IPS-18a (cell line): Measurements from ENCODE around the gene RTKN2.
"Not testable (repeated sequence)": the region's sequence is repeated elsewhere in the genome, so short reads cannot be mapped to it uniquely, and the experiment has no call there.

Source experiments
- H3K27ac ChIP-seq: one replicate; pipeline ENCODE4 v1.5.1; 2013; ENCODE audit warnings: low read length
- H3K27me3 ChIP-seq: one replicate; pipeline ENCODE4 v1.6.1; 2013; ENCODE audit warnings: mild to moderate bottlenecking, low read length; ENCODE audit not compliant: control insufficient read depth, insufficient read depth
- H3K36me3 ChIP-seq: one replicate; pipeline ENCODE4 v1.6.1; 2013; ENCODE audit warnings: low read depth, low read length; ENCODE audit not compliant: control insufficient read depth
- H3K4me1 ChIP-seq: one replicate; pipeline ENCODE4 v1.6.1; 2013; ENCODE audit warnings: low read depth, low read length; ENCODE audit not compliant: control insufficient read depth
- H3K4me3 ChIP-seq: one replicate; pipeline ENCODE4 v1.5.1; 2013; ENCODE audit warnings: low read length
- H3K9ac ChIP-seq: one replicate; pipeline ENCODE4 v1.6.1; 2013; ENCODE audit warnings: mild to moderate bottlenecking, low read length, moderate library complexity
- H3K9me3 ChIP-seq: one replicate; pipeline ENCODE4 v1.6.1; 2013; ENCODE audit warnings: low read depth, low read length; ENCODE audit not compliant: control insufficient read depth

The RTKN2 gene

DNA sequence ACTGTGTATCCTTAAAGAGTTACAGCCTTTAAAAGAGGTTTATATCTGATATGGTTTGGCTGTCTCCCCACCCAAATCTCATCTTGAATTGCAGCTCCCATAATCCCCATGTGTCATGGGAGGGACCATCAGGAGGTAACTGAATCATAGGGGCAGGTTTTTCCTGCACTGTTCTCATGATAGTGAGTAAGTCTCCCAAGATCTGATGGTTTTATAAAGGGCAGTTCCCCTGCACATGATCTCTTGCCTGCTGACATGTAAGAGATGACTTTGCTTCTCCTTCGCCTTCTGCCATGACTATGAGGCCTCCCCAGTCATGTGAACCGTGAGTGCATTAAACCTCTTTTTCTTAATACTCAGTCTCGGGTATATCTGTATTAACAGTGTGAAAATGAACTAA is 9.7 kb downstream of the RTKN2 start:
- Histone ChIP-seq H3K9me3 (no peaks in the 10 kb centered on the region), H3K27me3 (no peaks in the 10 kb centered on the region), H3K27ac (no peak overlapping the region), H3K4me1 (peaks cover 3% of the 10 kb centered on the region), H3K9ac (no peak overlapping the region), H3K4me3 (no peak overlapping the region), H3K36me3 (peaks cover 32% of the 10 kb centered on the region)

GRCh38 chr10:62253704-62254103 is 14.9 kb downstream of the RTKN2 start:
- Histone ChIP-seq H3K9me3 (no peaks in the 10 kb centered on the region), H3K27me3 (no peaks in the 10 kb centered on the region), H3K4me3 (no peak overlapping the region), H3K27ac (no peak overlapping the region), H3K9ac (no peak overlapping the region), H3K4me1 (peaks cover 20% of the 10 kb centered on the region), H3K36me3 (no peaks in the 10 kb centered on the region)

DNA sequence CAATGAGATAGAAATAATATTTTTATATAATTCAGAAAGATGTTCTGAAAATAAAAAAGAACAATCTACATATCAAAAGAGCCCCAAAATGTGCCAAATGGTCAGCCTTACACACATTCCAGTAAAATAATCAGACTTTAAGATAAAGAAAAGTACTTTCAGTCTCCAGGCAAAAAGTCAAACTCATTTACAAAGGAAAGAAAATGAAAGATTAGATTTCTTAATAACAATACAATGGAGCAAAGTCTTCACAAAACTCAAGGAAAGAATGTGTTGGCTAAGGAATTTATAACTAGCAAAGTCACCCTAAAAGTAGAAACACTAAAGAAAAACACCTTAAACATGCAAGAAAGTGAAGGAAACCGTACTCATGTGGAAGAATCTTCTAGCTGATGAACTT is 16.6 kb downstream of the RTKN2 start:
- H3K27me3 ChIP-seq: no peaks in the 10 kb centered on the region
- H3K4me3 ChIP-seq: no peak overlapping the region
- H3K36me3 ChIP-seq: no peaks in the 10 kb centered on the region
- peaks cover 20% of the 10 kb centered on the region for H3K4me1 ChIP-seq
- H3K9ac ChIP-seq: no peak overlapping the region
- H3K27ac ChIP-seq: no peak overlapping the region
- H3K9me3 ChIP-seq: no peaks in the 10 kb centered on the region

GRCh38 chr10:62250594-62251198 is 17.9 kb downstream of the RTKN2 start:
- Histone ChIP-seq H3K9ac (no peak overlapping the region), H3K4me1 (peaks cover 20% of the 10 kb centered on the region), H3K27me3 (no peaks in the 10 kb centered on the region), H3K36me3 (no peaks in the 10 kb centered on the region), H3K4me3 (no peak overlapping the region), H3K9me3 (no peaks in the 10 kb centered on the region), H3K27ac (no peak overlapping the region)

DNA sequence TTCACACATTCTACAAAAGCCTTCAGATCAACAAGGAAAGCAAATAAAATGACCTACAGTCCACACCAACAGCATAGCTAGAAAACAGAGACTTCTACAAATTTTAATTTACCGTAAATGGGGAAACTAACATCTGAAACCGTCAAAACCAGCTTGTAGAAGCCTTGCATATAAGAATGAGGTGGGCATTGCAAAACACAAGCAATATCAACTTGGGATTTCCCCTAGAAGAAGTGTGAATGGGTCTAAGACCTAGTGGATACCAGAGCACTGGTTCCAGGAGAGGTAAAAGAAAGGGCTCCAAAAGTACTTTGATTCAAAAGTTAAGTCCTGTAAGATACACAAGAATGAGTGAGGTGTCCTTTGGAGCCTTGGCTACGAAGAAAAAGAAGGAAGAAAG is 18.7 kb downstream of the RTKN2 start:
- Histone ChIP-seq H3K9ac (no peak overlapping the region), H3K27ac (no peak overlapping the region), H3K4me1 (peaks cover 20% of the 10 kb centered on the region), H3K27me3 (no peaks in the 10 kb centered on the region), H3K36me3 (no peaks in the 10 kb centered on the region), H3K9me3 (no peaks in the 10 kb centered on the region), H3K4me3 (no peak overlapping the region)

GRCh38 chr10:62248465-62248864 is 20.2 kb downstream of the RTKN2 start:
- H3K27ac ChIP-seq: no peak overlapping the region
- no peaks in the 10 kb centered on the region for H3K36me3 ChIP-seq
- peaks cover 13% of the 10 kb centered on the region for H3K4me1 ChIP-seq
- no peak overlapping the region for H3K4me3 ChIP-seq
- no peaks in the 10 kb centered on the region for H3K9me3 ChIP-seq
- H3K27me3 ChIP-seq: no peaks in the 10 kb centered on the region
- H3K9ac ChIP-seq: no peak overlapping the region

DNA sequence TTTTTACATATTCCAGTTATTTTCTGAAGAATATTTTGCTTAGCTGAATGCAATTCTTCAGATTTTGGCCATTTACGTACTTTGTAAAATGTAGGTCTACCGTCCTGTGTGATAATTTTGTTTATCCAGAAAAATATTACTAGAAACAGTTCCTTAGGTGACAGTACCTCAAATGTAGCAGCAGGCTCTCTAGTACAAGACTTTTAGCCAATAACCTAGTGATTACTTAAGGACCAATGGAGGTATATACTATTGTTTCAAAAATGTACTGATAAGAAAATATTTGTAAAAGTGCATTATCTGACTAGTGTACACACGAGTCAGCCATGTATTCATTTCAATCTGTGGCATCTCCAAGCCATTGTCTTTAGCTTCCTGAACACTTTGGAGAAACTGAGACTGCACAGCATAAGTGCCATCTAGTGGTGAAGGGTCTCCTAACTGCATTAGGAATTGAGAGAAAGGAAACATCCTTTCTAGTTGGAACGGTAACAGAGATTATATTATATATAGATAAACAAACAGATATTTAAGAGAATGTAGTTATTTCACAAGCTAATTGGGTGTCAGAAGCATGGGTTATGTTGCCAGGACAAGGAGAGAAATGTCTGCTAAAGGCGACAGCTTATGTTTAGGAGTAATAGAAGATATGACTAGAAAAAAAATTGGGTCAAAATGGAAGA is 23.7 kb downstream of the RTKN2 start:
- Histone ChIP-seq H3K9ac (no peak overlapping the region), H3K27me3 (no peaks in the 10 kb centered on the region), H3K9me3 (no peaks in the 10 kb centered on the region), H3K36me3 (no peaks in the 10 kb centered on the region), H3K4me3 (no peak overlapping the region), H3K4me1 (peaks cover 3% of the 10 kb centered on the region), H3K27ac (no peak overlapping the region)

DNA sequence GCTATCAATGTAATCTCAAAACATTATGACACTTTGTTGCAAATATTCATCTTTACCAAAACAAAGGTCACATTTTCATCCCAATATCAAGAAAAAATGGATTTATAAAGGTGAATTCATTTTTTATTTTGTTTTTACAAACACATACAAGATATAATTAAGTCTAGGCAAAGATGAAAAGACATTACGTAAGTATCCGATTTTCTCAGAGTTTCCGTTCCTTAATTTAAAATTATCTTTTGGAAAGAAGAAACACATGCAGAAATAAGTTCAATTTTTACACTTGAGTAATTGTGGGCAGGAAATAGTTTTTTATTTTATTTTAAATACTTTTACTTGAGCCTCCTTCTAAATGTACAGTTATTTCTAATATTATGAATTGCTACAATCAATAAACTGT is 24.6 kb downstream of the RTKN2 start:
- H3K4me3 ChIP-seq: no peak overlapping the region
- no peaks in the 10 kb centered on the region for H3K4me1 ChIP-seq
- no peaks in the 10 kb centered on the region for H3K9me3 ChIP-seq
- H3K9ac ChIP-seq: no peak overlapping the region
- H3K36me3 ChIP-seq: no peaks in the 10 kb centered on the region
- H3K27me3 ChIP-seq: no peaks in the 10 kb centered on the region
- H3K27ac ChIP-seq: no peak overlapping the region

- Histone ChIP-seq H3K4me1 (no peaks in the 10 kb centered on the region), H3K27ac (no peak overlapping the region), H3K36me3 (no peaks in the 10 kb centered on the region), H3K4me3 (no peak overlapping the region), H3K27me3 (no peaks in the 10 kb centered on the region), H3K9me3 (no peaks in the 10 kb centered on the region), H3K9ac (no peak overlapping the region)
Observed at GRCh38 chr10:62243647-62243997, 25.0 kb downstream of the RTKN2 start.

DNA sequence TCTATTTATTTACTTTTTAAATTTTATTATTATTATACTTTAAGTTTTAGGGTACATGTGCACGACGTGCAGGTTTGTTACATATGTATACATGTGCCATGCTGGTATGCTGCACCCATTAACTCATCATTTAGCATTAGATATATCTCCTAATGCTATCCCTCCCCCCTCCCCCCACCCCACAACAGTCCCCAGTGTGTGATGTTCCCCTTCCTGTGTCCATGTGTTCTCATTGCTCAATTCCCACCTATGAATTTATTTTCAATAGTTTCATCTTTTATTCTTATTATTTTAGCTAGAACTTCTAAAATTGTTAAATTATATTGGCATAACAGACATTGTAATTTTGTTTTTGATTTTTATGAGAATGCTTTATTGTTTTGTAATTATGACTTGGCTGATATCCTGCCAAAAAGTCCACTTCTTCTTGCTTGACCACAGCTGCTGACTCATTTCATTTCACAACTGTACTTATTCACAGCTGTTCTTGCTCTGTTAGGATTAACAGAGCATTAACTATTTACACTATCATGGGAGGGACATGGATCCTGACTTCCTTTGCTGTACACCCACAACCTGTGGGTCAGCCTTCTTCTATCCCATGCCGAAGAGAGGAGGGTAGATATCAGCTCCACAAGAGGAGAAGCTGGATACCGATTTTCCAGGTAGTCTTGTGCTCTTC is 25.5 kb downstream of the RTKN2 start:
- H3K4me3 ChIP-seq, H3K27me3 ChIP-seq, H3K9ac ChIP-seq, H3K9me3 ChIP-seq, H3K36me3 ChIP-seq, H3K27ac ChIP-seq, H3K4me1 ChIP-seq: not testable (repeated sequence)

DNA sequence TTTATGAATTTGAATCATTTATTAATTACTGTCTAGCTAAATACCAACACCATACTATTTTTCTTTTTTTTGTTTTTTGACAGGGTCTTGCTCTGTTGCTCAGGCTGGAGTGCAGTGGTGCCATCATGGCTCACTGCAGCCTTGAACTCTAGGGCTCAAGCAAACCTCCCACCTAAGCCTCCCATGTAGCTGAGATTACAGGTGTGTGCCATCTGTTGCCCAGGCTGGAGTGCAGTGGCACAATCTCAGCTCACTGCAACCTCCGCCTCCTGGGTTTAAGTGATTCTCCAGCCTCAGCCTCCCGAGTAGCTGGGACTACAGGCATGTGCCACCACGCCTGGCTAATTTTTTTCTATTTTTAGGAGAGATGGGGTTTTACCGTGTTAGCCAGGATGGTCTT is 27.1 kb downstream of the RTKN2 start:
- H3K4me1 ChIP-seq, H3K9ac ChIP-seq, H3K9me3 ChIP-seq, H3K36me3 ChIP-seq, H3K27me3 ChIP-seq, H3K4me3 ChIP-seq, H3K27ac ChIP-seq: not testable (repeated sequence)

GRCh38 chr10:62239994-62240393 is 28.6 kb downstream of the RTKN2 start:
- Histone ChIP-seq H3K27me3 (no peaks in the 10 kb centered on the region), H3K27ac (no peak overlapping the region), H3K9ac (no peak overlapping the region), H3K36me3 (peaks cover 4% of the 10 kb centered on the region), H3K4me1 (peaks cover 8% of the 10 kb centered on the region), H3K9me3 (no peaks in the 10 kb centered on the region), H3K4me3 (no peak overlapping the region)
